GM21423 (cell line): ENCODE data around the gene QSER1.

Source experiments
- ATAC-seq: cut with Tn5 transposase; IDR thresholded peaks from one replicate; pipeline ENCODE4 v1.9.1; 2021; ENCODE audit warnings: mild to moderate bottlenecking, moderate library complexity; ENCODE audit not compliant: unreplicated experiment

Gene QSER1

DNA sequence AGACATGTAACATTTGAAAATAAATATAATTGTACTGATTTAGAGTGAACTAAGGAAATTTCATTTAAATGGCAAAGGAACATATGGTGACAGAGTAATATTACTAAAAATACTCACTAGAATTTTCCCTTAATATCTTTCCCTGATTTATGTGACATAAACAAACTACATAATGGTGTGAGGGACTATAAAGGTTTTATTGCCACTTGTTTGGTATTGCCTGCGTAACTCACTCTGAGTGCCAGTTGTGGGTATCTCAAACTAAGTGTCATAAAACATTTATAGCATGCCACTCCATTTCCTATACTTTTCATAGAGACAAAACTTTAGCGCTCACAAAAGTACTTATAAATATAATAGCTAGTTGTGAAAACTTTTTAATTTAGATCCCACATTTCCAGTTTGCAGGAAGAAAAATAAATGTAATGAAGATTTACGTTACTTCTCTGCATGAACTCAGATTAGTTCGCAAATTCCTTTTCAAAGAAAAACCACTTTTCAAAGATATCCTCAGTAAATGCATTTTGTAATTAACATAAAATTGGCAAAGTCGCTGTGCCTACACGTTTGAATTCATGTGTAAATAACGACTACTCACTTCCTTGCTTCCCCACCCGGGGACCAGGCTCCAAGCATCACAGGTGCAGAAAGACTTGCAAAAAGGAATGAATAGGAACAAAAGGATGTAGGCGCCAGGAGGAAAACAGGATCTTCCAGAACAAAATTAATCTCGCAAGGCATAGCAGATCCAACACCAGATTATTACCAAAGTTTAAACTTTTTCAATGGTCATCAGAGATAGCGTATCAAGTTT lies 1.6 kb upstream of the QSER1 start:
- no peak for ATAC-seq

- ATAC-seq: no peak
These were observed 805 bp upstream of the QSER1 start for GRCh38 chr11:32891657-32892354.

GRCh38 chr11:32893093-32893342 lies 407 bp downstream of the QSER1 start:
- no peak for ATAC-seq

DNA sequence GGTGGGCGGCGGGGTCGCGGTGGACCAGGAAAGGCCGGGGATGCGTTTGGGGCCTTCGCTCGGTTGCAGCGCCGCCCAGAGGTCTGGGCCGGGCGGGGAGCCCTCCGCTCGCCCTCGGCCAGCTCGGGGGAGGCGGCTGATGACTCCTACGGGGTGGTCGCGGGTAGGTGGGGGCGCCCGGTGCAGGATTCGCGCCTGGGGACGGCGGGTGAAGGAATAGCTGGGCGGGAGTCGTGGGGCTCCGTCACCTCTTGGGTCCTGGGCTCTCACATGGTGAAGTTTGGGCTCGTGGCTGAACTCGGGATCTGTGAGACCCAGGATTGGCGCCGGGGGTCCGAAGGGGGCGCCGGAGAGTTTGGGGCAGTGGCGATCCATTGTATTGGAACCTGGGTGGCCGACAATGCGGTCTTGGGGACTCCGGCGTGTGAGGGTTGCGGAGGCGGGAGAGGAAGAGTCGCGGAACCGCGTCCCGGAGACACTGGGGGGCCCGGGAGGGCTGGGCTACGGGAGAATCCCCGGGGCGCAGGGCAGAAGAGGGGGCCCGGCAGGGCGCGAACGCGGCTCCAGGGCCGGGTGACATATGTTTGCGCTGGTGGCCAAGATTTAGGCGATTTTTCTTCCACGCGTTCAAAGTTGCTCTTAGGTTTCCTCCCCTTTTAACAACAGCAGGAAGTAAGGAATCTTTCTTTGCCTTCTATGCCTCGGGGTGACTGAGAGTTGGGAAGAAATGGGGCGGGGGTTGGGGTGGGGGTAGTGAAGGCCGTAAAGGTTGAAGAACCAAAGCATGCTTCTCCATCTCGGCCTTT lies 935 bp downstream of the QSER1 start:
- peak; percentile 29 for ATAC-seq

DNA sequence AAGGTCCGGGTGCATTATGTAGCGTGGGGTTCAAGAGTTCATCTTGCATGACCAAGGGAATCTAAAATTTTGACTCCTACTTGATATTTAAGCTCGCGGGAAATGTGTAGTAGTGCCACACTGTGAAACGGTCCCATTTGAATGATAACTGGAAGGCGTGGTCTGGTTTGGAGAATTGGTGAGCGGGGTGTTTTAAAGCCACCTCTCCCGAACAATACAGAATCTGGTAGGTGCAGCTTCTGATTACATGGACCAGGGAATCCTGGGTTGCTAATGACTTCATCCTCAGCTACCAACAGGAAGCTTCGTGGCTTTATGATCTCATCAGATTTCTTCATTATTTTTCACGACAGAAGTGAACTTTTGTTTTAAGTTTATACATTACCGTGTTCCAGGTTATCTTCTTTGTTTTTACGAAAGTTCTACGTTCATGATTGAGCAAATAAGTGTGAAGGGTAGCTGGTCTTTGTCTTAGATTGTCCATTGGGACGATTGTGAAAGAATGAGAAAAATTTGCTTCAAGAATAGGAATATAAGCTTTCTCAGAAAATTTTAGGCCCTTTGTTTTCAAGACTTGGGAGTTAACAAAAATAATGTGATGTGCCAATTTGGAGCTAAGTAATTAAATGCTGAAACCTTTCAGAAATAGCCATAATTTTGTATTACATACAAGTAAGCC lies 1.7 kb downstream of the QSER1 start:
- ATAC-seq: peak; percentile 24

DNA sequence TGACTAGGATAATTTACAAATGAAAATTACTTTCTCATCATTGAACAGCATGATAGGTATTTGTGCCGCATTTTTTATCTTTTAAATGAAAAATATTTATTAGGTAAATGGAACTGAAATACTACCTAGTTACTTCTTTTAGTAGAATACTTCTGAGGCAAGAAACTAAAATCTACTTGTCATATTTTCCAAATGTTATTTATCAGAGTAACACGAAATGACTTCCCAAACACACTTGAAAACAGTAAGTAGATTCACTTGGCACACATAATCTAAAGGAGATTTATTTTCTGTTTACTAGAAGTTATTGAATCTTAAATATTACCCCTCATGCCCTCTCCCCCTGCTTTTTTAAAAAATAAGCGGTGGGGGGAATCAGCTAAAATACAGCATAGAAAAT lies 2.3 kb downstream of the QSER1 start:
- ATAC-seq: no peak

DNA sequence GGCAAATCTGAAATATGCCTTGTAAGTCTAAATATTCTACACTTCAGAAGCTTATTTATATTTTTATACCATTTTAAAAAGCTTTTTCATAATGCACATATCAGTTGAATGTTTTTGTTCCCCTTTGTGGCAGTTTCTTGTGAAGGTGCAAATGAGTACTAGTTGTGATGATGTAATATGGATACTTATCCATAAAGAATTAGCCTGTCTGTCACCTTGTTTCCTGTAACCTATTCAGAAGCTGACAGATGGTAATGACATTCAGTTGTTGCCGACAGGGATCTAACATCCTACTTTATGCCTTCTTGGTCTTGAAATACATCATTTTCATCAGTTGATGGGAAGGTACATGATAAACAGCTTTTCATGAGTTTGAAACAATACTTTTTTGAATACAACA lies 2.9 kb downstream of the QSER1 start:
- ATAC-seq: no peak

- ATAC-seq: no peak
These were observed 4.5 kb downstream of the QSER1 start for GRCh38 chr11:32897103-32897502.

DNA sequence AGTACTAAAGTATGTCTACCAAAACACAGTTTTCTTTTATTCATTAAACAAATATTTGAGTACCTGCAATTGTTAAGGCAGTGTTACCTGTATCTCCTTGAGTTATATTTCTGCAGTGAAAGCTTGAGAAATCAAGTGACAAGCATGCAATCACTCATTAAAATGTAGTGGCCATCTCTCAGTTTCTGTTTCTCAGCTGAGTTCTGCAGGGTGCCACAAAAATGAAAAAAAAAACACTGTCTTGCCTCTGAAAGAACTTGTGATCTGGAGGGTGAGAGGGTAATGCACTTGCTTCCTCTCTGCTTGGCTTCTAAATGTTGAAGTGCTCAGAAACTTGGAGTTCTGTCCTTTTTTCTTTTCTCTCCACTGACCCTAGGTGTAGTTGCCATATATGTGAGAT lies 6.8 kb downstream of the QSER1 start:
- peak; percentile 76 for ATAC-seq

GRCh38 chr11:32902089-32902665 lies 9.6 kb downstream of the QSER1 start:
- no peak for ATAC-seq

GRCh38 chr11:32905028-32905667 lies 12.5 kb downstream of the QSER1 start:
- no peak for ATAC-seq

GRCh38 chr11:32908619-32909018 lies 16.0 kb downstream of the QSER1 start:
- ATAC-seq: no peak

- ATAC-seq: no peak
These were observed 18.8 kb downstream of the QSER1 start for GRCh38 chr11:32911413-32911812.

DNA sequence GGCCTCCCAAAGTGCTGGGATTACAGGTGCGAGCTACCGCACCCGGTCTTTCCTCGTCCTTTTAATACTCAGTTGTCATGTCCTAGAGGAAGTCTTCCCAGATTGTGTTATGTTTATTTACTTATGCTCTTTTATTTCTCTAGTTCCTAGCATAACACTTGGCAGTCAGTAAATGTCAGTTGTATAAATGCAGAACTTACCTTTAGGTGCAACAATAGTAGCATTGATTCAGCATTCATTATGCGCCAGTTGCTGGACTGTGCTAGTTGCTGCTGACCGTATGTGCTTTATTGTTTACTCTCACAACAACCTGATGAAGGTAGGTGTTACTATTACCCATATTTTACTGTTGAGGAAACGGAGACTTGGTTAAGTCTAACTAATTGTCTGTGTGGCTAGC lies 20.8 kb downstream of the QSER1 start:
- ATAC-seq: no peak

GRCh38 chr11:32916361-32916760 lies 23.8 kb downstream of the QSER1 start:
- ATAC-seq: no peak

DNA sequence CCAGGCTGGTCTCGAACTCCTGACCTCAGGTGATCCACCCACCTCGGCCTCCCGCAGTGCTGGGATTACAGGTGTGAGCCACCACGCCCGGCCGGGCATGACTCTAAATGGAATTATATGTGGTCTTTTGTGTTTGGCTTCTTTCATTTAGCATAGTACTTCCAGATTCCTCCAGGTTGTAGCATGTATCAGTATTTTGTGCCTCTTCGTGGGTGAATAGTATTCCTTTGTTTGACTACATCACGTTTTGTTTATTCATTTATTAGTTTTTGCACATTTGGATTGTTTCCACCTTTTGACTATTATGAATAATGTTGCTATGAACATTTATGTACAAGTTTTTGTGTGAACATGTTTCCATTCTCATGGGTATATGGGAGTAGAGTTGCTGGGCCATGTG lies 24.4 kb downstream of the QSER1 start:
- no peak for ATAC-seq

DNA sequence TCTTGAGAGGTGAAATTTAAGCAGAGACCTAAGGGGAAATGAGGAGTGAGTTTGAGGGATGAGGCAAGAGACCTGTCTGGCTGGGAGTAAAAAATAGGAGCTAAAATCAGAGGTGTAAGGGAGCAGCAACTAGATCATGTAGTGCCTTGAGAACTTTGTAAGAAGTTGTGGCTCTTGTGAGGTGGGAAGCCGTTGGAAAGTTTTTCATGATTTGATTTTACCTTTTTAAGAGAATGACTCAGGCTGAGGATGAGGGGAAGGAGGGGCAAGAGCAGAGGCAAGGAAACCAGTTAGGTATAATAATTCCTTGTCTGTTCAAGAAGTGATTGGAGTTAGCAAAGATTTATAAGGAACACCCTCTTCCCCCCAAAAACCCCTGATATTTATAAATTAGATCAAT lies 25.8 kb downstream of the QSER1 start:
- ATAC-seq: no peak

DNA sequence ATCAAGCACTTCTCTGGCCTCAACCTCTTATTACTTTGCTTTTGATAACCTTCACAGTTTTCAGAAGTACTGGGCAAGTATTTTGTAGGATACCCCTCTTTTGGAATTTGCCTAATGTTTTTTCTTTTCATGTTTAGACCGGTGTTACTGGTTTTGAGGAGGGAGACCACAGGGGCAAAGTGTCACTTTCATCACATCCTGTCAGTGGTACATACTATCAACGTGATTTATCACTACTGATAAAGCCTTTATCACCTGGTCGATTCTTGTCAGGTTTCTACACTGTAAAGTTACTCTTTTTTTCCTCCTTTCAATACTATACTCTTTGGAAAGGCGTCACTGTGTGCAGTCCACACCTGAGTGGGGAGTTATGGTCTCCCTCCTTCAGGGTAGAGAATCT lies 26.7 kb downstream of the QSER1 start:
- ATAC-seq: no peak

DNA sequence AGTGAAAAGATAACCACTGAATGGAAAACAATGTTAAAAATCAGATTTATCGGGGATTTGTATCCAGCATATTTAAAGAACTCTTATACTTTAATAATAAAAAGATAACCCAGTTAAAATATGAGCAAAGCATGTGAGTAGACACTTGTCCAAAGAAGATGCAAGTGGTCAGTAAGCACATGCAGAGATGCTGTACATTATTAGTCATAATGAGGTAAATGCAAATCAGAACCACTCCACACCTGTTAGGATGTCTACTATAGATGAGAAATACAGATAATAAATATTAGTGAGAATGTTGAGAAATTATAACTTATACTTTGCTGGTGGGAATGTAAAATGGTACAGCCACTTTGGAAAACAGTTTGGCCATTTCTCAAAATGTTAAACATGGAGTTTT lies 28.0 kb downstream of the QSER1 start:
- ATAC-seq: no peak

DNA sequence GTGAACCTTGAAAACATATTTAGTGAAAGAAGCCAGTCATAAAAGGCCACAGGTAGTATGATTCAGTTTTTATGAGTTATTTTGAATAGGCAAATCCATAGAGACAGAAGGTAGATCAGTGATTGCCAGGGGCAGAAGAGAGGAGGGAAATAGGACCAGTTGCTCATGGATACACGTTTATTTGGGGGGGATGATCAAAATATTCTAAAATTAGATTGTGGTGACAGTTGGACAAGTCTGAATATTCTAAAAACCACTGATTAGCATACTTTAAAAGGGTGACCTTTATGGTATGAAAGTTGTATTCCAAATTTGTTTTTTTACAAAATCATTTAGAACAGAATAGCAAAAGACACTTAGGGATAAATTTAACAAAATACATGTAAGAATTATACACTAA lies 28.6 kb downstream of the QSER1 start:
- ATAC-seq: no peak

DNA sequence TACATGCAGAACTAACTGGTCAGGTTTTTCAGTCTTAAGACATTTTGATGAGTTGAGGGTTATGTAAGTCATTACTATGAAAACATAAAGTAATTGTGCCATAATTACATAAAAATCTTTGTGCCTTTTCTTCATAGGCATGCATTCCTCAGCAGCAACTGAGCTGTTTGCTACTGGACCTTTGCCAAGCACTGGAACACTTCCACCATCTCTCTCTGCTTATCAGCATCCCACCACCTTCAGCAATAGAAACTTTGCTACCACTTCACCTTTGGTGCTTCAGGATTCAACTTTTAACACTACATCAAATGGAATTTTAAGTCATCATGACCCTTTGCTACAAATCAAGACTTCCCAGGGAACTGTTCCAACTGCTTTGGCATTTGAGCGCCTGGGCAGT lies 39.0 kb downstream of the QSER1 start:
- no peak for ATAC-seq
